K562 (cell line): Measurements from ENCODE around the gene GBF1. TPM values are rescaled to one million over a fixed set of nuclear protein-coding genes. Genes with fewer than 3 reads are reported as not detected.

Source experiments
- ATAC-seq: fragments of 200-7000 bp; cut with Tn5 transposase; 3 replicates; pipeline ENCODE4 v1.9.1; 2020; ENCODE audit warnings: moderate library complexity
- BruUV-seq: library from RNA; stranded (reverse); fragments of 400-500 nt; replicated peaks from 2 replicates; lab custom pipeline; 2021; lab: Mats Ljungman, UMichigan
- CTCF ChIA-PET: fragments of 300-600 bp; formaldehyde crosslinking; extraction: SDS; loops from one replicate; lab custom pipeline; 2021; ENCODE audit warnings: low intra/inter-chr PET ratio; lab: Yijun Ruan, JAX
- POLR2A ChIA-PET: fragments of 300-600, 350-650 bp; sonication (Branson Sonifier 250); formaldehyde crosslinking; extraction: SDS; loops from one replicate; lab custom pipeline; 2021; ENCODE audit warnings: antibody characterized with exemption, inconsistent platforms; lab: Yijun Ruan, JAX
- DNase-seq, 4 experiments: peaks; one replicate each; pipeline versions ENCODE4 v3.0.0 to v3.0.0-alpha.2; 2011 to 2018; ENCODE audit warnings: low spot score in 3 of 4, mixed read lengths in 3 of 4; ENCODE audit errors: extremely low read depth in 1 of 4
- FAIRE-seq: peaks from 2 replicates; lab custom pipeline; 2011; peaks lifted over from hg19 to GRCh38; lab: Jason Lieb, UNC
- H2AFZ ChIP-seq: 2 replicates; pipeline ENCODE4 v1.6.0; 2011; ENCODE audit warnings: low read depth, low read length, control low read depth, inconsistent platforms
- H3K27ac ChIP-seq: fragments of 200-600 bp; 3 replicates; pipeline ENCODE4 v1.8.0; 2011; ENCODE audit warnings: low read depth, mild to moderate bottlenecking, control low read depth, inconsistent platforms, low read length, moderate library complexity, mixed read lengths; ENCODE audit errors: extremely low read depth
- H3K27me3 ChIP-seq, 2 experiments: fragments of 300-600 bp in 1 of 2; 2 replicates in 1 of 2; 3 replicates in 1 of 2; pipeline versions ENCODE4 v1.6.0 to v1.8.0; 2011; ENCODE audit warnings: inconsistent platforms in 2 of 2, low read length in 2 of 2, mild to moderate bottlenecking in 1 of 2, mixed read lengths in 1 of 2, moderate library complexity in 1 of 2; ENCODE audit not compliant: control insufficient read depth in 2 of 2, insufficient read depth in 2 of 2
- H3K36me3 ChIP-seq: fragments of 300-600 bp; 3 replicates; pipeline ENCODE4 v1.8.0; 2011; ENCODE audit warnings: mild to moderate bottlenecking, low read length, inconsistent platforms; ENCODE audit not compliant: control insufficient read depth, insufficient read depth
- H3K4me1 ChIP-seq, 2 experiments: fragments of 200-600 bp in 1 of 2; replicated peaks in 1 of 2; 2 replicates in 1 of 2; 3 replicates in 1 of 2; pipeline versions ENCODE4 v1.5.1 to v1.8.0; 2011; ENCODE audit warnings: inconsistent platforms in 2 of 2, low read length in 2 of 2, mild to moderate bottlenecking in 1 of 2, mixed read lengths in 1 of 2, moderate library complexity in 1 of 2; ENCODE audit not compliant: control insufficient read depth in 2 of 2, insufficient read depth in 2 of 2
- H3K4me2 ChIP-seq: 2 replicates; pipeline ENCODE4 v1.6.1; 2011; ENCODE audit warnings: low read length, control low read depth, inconsistent platforms, mixed read lengths; ENCODE audit not compliant: insufficient read depth
- H3K4me3 ChIP-seq: fragments of 200-600 bp; sonication (generic), shearing (Covaris generic); 2 replicates; pipeline ENCODE4 v1.5.1; 2016; ENCODE audit warnings: control low read depth, inconsistent platforms
- H3K79me2 ChIP-seq: fragments of 200-600 bp; 3 replicates; pipeline ENCODE4 v1.8.0; 2011; ENCODE audit warnings: low read length, inconsistent platforms; ENCODE audit not compliant: control insufficient read depth, insufficient read depth
- H3K9ac ChIP-seq, 2 experiments: 2 replicates each; pipeline versions ENCODE4 v1.6.0 to v1.6.1; 2011; ENCODE audit warnings: low read depth in 2 of 2, low read length in 2 of 2, control low read depth in 1 of 2, inconsistent platforms in 1 of 2, mild to moderate bottlenecking in 1 of 2, mixed read lengths in 1 of 2; ENCODE audit not compliant: insufficient read depth in 1 of 2
- H3K9me1 ChIP-seq: one replicate; pipeline ENCODE4 v1.6.0; 2011; ENCODE audit warnings: inconsistent platforms, mild to moderate bottlenecking, low read length, moderate library complexity; ENCODE audit not compliant: control insufficient read depth, insufficient read depth
- H3K9me3 ChIP-seq: replicated peaks from 2 replicates; pipeline ENCODE4 v1.5.1; 2011; ENCODE audit warnings: low read depth, low read length, inconsistent platforms; ENCODE audit not compliant: control insufficient read depth, insufficient read depth
- H4K20me1 ChIP-seq: replicated peaks from 2 replicates; pipeline ENCODE4 v1.6.1; 2011; ENCODE audit warnings: low read length, inconsistent platforms, mixed read lengths; ENCODE audit not compliant: control insufficient read depth, insufficient read depth
- DACH1 ChIP-seq: fragments of 450-650 bp; IDR thresholded peaks from 2 replicates; pipeline ENCODE4 v1.6.1; 2018; ENCODE audit not compliant: partially characterized antibody
- EGR1 ChIP-seq: fragments of 450-650 bp; conservative IDR thresholded peaks from 2 replicates; pipeline ENCODE4 v1.6.1; 2017; ENCODE audit warnings: mild to moderate bottlenecking
- FOXK1 ChIP-seq: sonication (generic); formaldehyde crosslinking; IDR thresholded peaks from 2 replicates; pipeline ENCODE4 v1.8.0; 2022; ENCODE audit warnings: missing genetic modification reagents, mild to moderate bottlenecking, borderline replicate concordance
- HDGF ChIP-seq: fragments of 450-650 bp; IDR thresholded peaks from 2 replicates; pipeline ENCODE4 v1.6.1; 2016
- KDM1A ChIP-seq, 2 experiments: fragments of 450-650 bp; IDR thresholded peaks; 2 replicates each; pipeline ENCODE4 v1.6.1; 2016; ENCODE audit warnings: mild to moderate bottlenecking in 2 of 2
- KLF13 ChIP-seq: fragments of 450-650 bp; IDR thresholded peaks from 2 replicates; pipeline ENCODE4 v1.6.1; 2016; ENCODE audit warnings: missing genetic modification characterization, low read depth, mild to moderate bottlenecking, missing compliant biosample characterization, moderate library complexity, borderline replicate concordance
- MEIS2 ChIP-seq: fragments of 450-650 bp; IDR thresholded peaks from 2 replicates; pipeline ENCODE4 v1.6.1; 2014; ENCODE audit warnings: mild to moderate bottlenecking; ENCODE audit not compliant: partially characterized antibody
- PKNOX1 ChIP-seq: fragments of 450-650 bp; IDR thresholded peaks from 2 replicates; pipeline ENCODE4 v1.6.1; 2016
- RCOR1 ChIP-seq, 2 experiments: IDR thresholded peaks; 2 replicates each; pipeline ENCODE4 v1.6.1; 2012; ENCODE audit warnings: low read depth in 2 of 2, low read length in 2 of 2, borderline replicate concordance in 1 of 2, improper control_type of control experiment in 1 of 2
- SPI1 ChIP-seq: IDR thresholded peaks from 2 replicates; pipeline ENCODE4 v1.6.1; 2011; ENCODE audit warnings: low read depth, low read length, control low read depth, borderline replicate concordance
- TEAD1 ChIP-seq, 2 experiments: fragments of 450-650 bp in 1 of 2; sonication (generic) in 1 of 2; formaldehyde crosslinking; IDR thresholded peaks; 2 replicates each; pipeline versions ENCODE4 v1.4.0 to v1.8.0; 2020 to 2022; ENCODE audit warnings: mild to moderate bottlenecking in 2 of 2, missing genetic modification reagents in 1 of 2
- TSC22D4 ChIP-seq: fragments of 450-650 bp; IDR thresholded peaks from 2 replicates; pipeline ENCODE4 v1.6.1; 2016; ENCODE audit warnings: missing genetic modification characterization, missing biosample characterization, control low read depth
- ZBTB8A ChIP-seq: fragments of 450-650 bp; IDR thresholded peaks from 2 replicates; pipeline ENCODE4 v1.6.1; 2018; ENCODE audit warnings: mild to moderate bottlenecking, moderate library complexity; ENCODE audit not compliant: partially characterized antibody
- ZNF324 ChIP-seq: fragments of 250-450 bp; sonication (Bioruptor Pico); IDR thresholded peaks from 2 replicates; pipeline ENCODE4 v1.4.0; 2020; ENCODE audit warnings: mild to moderate bottlenecking
- ZNF384 ChIP-seq: IDR thresholded peaks from 2 replicates; pipeline ENCODE4 v1.6.1; 2012; ENCODE audit warnings: low read depth, low read length, improper control_type of control experiment
- ZNF431 ChIP-seq: sonication (generic); formaldehyde crosslinking; IDR thresholded peaks from 2 replicates; pipeline ENCODE4 v1.8.0; 2022; ENCODE audit warnings: mild to moderate bottlenecking, missing genetic modification reagents
- WGBS: fragments of 100-300 bp; shearing (Covaris generic); methylation state at CpG from one replicate; pipeline ENCODE4 v1.1.6; 2016; ENCODE audit warnings: low coverage, mixed read lengths; ENCODE audit not compliant: insufficient coverage; ENCODE audit errors: missing lambda C conversion rate; 5-methylcytosine and 5-hydroxymethylcytosine counted together
- in situ Hi-C: fragments of 300-500 bp; cut with MboI; formaldehyde crosslinking; loops from 4 replicates; pipeline ENCODE4 v1.15.0; 2018; ENCODE audit warnings: inconsistent platforms, mixed read lengths
- intact Hi-C: fragments of 100-400 bp; cut with micrococcal nuclease; formaldehyde crosslinking; loops from 2 replicates; pipeline ENCODE4 v1.14.2; 2022
- polyA plus RNA-seq, 8 experiments: library from polyadenylated mRNA; depleted of rRNA in 4 of 8; stranded (reverse) in 5 of 8; unstranded in 3 of 8; fragments of >200 nt; fragmentation: Nextera tagmentation in 2 of 8; fragmentation: Illumina TruSeq in 1 of 8; extraction: Ambion mirVana in 2 of 8; extraction: Trizol in 1 of 8; gene quantifications; 2 replicates each; pipeline versions ENCODE4 v1.2.1 to v1.2.3, GENCODE V29; 2011 to 2014; ENCODE audit warnings: inconsistent platforms in 1 of 8, missing spikeins in 1 of 8
- total RNA-seq, 7 experiments: library from RNA; depleted of rRNA in 6 of 7; stranded (reverse); fragments of >200 nt in 6 of 7; fragmentation: Illumina TruSeq in 2 of 7; extraction: Trizol in 2 of 7; gene quantifications; 2 replicates each; pipeline versions ENCODE4 v1.2.1 to v1.2.3, GENCODE V29; 2011 to 2021; ENCODE audit warnings: low replicate concordance in 1 of 7
- TF ChIP-seq, protein P1 (sequence below): sonication (generic); formaldehyde crosslinking; IDR thresholded peaks from 2 replicates; pipeline ENCODE4 v1.8.0; 2022; ENCODE audit warnings: mild to moderate bottlenecking, low read depth, missing genetic modification reagents
- TF ChIP-seq, protein P2 (sequence below): sonication (generic); formaldehyde crosslinking; IDR thresholded peaks from 2 replicates; pipeline ENCODE4 v1.8.0; 2022; ENCODE audit warnings: mild to moderate bottlenecking, missing genetic modification reagents

GBF1 gene
- total and polyA plus RNA-seq, 9 of the 15 experiments (the other 6 are each of a cell fraction or from before 2014, with no cell fraction given), result 0.69 to 28.0 (median 10.3) TPM

DNA sequence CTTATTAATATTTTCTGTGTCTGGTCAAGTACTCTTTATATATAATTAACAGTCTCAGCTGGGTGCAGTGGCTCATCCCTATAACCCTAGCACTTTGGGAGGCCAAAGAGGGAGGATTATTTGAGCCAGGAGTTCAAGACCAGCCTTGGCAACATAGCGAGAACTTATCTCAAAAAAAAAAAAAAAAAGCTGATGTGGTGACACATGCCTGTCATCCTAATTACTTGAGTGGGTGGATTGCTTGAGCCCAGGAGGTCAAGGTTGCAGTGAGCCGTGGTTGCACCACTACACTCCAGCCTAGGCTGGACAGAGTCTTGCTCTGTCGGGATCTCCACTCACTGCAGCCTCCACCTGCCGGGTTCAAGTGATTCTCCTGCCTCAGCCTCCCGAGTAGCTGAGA is 26.0 kb upstream of the GBF1 start:
- no TSS peak for BruUV-seq
- POLR2A ChIA-PET, result interaction anchor here (1.2 kb wide), 1 partner anchor 127 kb away, joined by 3 read pairs; no protein-coding TSS in a partner anchor
- Histone ChIP-seq H3K4me1 (no peaks in the 10 kb centered on the region; a peak in 1 of 5 replicates), H3K36me3 (no peaks in the 10 kb centered on the region), H3K4me3 (no peak overlapping the region), H2AFZ (no peak overlapping the region), H3K27me3 (peaks cover 0 to 5% of the 10 kb centered on the region in 2 experiments; a peak in 2 of 5 replicates), H3K79me2 (no peaks in the 10 kb centered on the region), H3K9ac (no peak overlapping the region), H3K27ac (no peak overlapping the region), H3K4me2 (no peak overlapping the region), H4K20me1 (no peaks in the 10 kb centered on the region), H3K9me1 (no peaks in the 10 kb centered on the region), H3K9me3 (no peaks in the 10 kb centered on the region)
- in situ Hi-C loops (no loop called here), intact Hi-C loops (no loop called here)
- ATAC-seq (peak; percentile 40; the same call in 1 of the 3 replicates), FAIRE-seq (no peak), DNase-seq (no peak)
- 7% methylated on average over 3 of the region's 5 CpGs for WGBS
- CTCF ChIA-PET, result no interaction called here
- TF ChIP-seq RCOR1 (IDR thresholded peaks at IDR 0.05; ENCODE audit: borderline replicate concordance in 1 of 2, low read depth in 2 of 2, low read length in 2 of 2) (no peak), ZNF431 (no peak), HDGF (no peak), MEIS2 (peak; percentile 61), KLF13 (no peak), PKNOX1 (peak; percentile 73), KDM1A (IDR thresholded peaks at IDR 0.05) (no peak), ZNF324 (CRISPR knock-in tag) (no peak), ZBTB8A (no peak), EGR1 (peak; percentile 87), DACH1 (no peak), TSC22D4 (no peak), ZNF384 (peak; percentile 82), SPI1 (no peak), FOXK1 (CRISPR knock-in tag) (no peak), TEAD1 (CRISPR knock-in tag; IDR thresholded peaks at IDR 0.05) (no peak)
- TF ChIP-seq, protein P1, sequence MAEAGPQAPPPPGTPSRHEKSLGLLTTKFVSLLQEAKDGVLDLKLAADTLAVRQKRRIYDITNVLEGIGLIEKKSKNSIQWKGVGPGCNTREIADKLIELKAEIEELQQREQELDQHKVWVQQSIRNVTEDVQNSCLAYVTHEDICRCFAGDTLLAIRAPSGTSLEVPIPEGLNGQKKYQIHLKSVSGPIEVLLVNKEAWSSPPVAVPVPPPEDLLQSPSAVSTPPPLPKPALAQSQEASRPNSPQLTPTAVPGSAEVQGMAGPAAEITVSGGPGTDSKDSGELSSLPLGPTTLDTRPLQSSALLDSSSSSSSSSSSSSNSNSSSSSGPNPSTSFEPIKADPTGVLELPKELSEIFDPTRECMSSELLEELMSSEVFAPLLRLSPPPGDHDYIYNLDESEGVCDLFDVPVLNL (CRISPR knock-in tag), result no peak
- TF ChIP-seq, protein P2, sequence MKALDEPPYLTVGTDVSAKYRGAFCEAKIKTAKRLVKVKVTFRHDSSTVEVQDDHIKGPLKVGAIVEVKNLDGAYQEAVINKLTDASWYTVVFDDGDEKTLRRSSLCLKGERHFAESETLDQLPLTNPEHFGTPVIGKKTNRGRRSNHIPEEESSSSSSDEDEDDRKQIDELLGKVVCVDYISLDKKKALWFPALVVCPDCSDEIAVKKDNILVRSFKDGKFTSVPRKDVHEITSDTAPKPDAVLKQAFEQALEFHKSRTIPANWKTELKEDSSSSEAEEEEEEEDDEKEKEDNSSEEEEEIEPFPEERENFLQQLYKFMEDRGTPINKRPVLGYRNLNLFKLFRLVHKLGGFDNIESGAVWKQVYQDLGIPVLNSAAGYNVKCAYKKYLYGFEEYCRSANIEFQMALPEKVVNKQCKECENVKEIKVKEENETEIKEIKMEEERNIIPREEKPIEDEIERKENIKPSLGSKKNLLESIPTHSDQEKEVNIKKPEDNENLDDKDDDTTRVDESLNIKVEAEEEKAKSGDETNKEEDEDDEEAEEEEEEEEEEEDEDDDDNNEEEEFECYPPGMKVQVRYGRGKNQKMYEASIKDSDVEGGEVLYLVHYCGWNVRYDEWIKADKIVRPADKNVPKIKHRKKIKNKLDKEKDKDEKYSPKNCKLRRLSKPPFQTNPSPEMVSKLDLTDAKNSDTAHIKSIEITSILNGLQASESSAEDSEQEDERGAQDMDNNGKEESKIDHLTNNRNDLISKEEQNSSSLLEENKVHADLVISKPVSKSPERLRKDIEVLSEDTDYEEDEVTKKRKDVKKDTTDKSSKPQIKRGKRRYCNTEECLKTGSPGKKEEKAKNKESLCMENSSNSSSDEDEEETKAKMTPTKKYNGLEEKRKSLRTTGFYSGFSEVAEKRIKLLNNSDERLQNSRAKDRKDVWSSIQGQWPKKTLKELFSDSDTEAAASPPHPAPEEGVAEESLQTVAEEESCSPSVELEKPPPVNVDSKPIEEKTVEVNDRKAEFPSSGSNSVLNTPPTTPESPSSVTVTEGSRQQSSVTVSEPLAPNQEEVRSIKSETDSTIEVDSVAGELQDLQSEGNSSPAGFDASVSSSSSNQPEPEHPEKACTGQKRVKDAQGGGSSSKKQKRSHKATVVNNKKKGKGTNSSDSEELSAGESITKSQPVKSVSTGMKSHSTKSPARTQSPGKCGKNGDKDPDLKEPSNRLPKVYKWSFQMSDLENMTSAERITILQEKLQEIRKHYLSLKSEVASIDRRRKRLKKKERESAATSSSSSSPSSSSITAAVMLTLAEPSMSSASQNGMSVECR (CRISPR knock-in tag), result no peak
